K562 (cell line): ENCODE data around the gene IL26. TPM values are rescaled to one million over a fixed set of nuclear protein-coding genes. Genes with fewer than 3 reads are reported as not detected.
A peak's percentile ranks its signal among the peaks of the same experiment; 100 is the strongest.

ENCODE experiments used
- ATAC-seq: fragments of 200-7000 bp; cut with Tn5 transposase; 3 replicates; pipeline ENCODE4 v1.9.1; 2020; ENCODE audit warnings: moderate library complexity
- BruUV-seq: library from RNA; stranded (reverse); fragments of 400-500 nt; replicated peaks from 2 replicates; lab custom pipeline; 2021; lab: Mats Ljungman, UMichigan
- CTCF ChIA-PET: fragments of 300-600 bp; formaldehyde crosslinking; extraction: SDS; loops from one replicate; lab custom pipeline; 2021; ENCODE audit warnings: low intra/inter-chr PET ratio; lab: Yijun Ruan, JAX
- POLR2A ChIA-PET: fragments of 300-600, 350-650 bp; sonication (Branson Sonifier 250); formaldehyde crosslinking; extraction: SDS; loops from one replicate; lab custom pipeline; 2021; ENCODE audit warnings: antibody characterized with exemption, inconsistent platforms; lab: Yijun Ruan, JAX
- DNase-seq, 4 experiments: peaks; one replicate each; pipeline versions ENCODE4 v3.0.0 to v3.0.0-alpha.2; 2011 to 2018; ENCODE audit warnings: low spot score in 3 of 4, mixed read lengths in 3 of 4; ENCODE audit errors: extremely low read depth in 1 of 4
- FAIRE-seq: peaks from 2 replicates; lab custom pipeline; 2011; peaks lifted over from hg19 to GRCh38; lab: Jason Lieb, UNC
- H2AFZ ChIP-seq: 2 replicates; pipeline ENCODE4 v1.6.0; 2011; ENCODE audit warnings: low read depth, low read length, control low read depth, inconsistent platforms
- H3K27ac ChIP-seq: fragments of 200-600 bp; 3 replicates; pipeline ENCODE4 v1.8.0; 2011; ENCODE audit warnings: low read depth, mild to moderate bottlenecking, control low read depth, inconsistent platforms, low read length, moderate library complexity, mixed read lengths; ENCODE audit errors: extremely low read depth
- H3K27me3 ChIP-seq, 2 experiments: fragments of 300-600 bp in 1 of 2; 2 replicates in 1 of 2; 3 replicates in 1 of 2; pipeline versions ENCODE4 v1.6.0 to v1.8.0; 2011; ENCODE audit warnings: inconsistent platforms in 2 of 2, low read length in 2 of 2, mild to moderate bottlenecking in 1 of 2, mixed read lengths in 1 of 2, moderate library complexity in 1 of 2; ENCODE audit not compliant: control insufficient read depth in 2 of 2, insufficient read depth in 2 of 2
- H3K36me3 ChIP-seq: fragments of 300-600 bp; 3 replicates; pipeline ENCODE4 v1.8.0; 2011; ENCODE audit warnings: mild to moderate bottlenecking, low read length, inconsistent platforms; ENCODE audit not compliant: control insufficient read depth, insufficient read depth
- H3K4me1 ChIP-seq, 2 experiments: fragments of 200-600 bp in 1 of 2; replicated peaks in 1 of 2; 2 replicates in 1 of 2; 3 replicates in 1 of 2; pipeline versions ENCODE4 v1.5.1 to v1.8.0; 2011; ENCODE audit warnings: inconsistent platforms in 2 of 2, low read length in 2 of 2, mild to moderate bottlenecking in 1 of 2, mixed read lengths in 1 of 2, moderate library complexity in 1 of 2; ENCODE audit not compliant: control insufficient read depth in 2 of 2, insufficient read depth in 2 of 2
- H3K4me2 ChIP-seq: 2 replicates; pipeline ENCODE4 v1.6.1; 2011; ENCODE audit warnings: low read length, control low read depth, inconsistent platforms, mixed read lengths; ENCODE audit not compliant: insufficient read depth
- H3K4me3 ChIP-seq: fragments of 200-600 bp; sonication (generic), shearing (Covaris generic); 2 replicates; pipeline ENCODE4 v1.5.1; 2016; ENCODE audit warnings: control low read depth, inconsistent platforms
- H3K79me2 ChIP-seq: fragments of 200-600 bp; 3 replicates; pipeline ENCODE4 v1.8.0; 2011; ENCODE audit warnings: low read length, inconsistent platforms; ENCODE audit not compliant: control insufficient read depth, insufficient read depth
- H3K9ac ChIP-seq, 2 experiments: 2 replicates each; pipeline versions ENCODE4 v1.6.0 to v1.6.1; 2011; ENCODE audit warnings: low read depth in 2 of 2, low read length in 2 of 2, control low read depth in 1 of 2, inconsistent platforms in 1 of 2, mild to moderate bottlenecking in 1 of 2, mixed read lengths in 1 of 2; ENCODE audit not compliant: insufficient read depth in 1 of 2
- H3K9me1 ChIP-seq: one replicate; pipeline ENCODE4 v1.6.0; 2011; ENCODE audit warnings: inconsistent platforms, mild to moderate bottlenecking, low read length, moderate library complexity; ENCODE audit not compliant: control insufficient read depth, insufficient read depth
- H3K9me3 ChIP-seq: replicated peaks from 2 replicates; pipeline ENCODE4 v1.5.1; 2011; ENCODE audit warnings: low read depth, low read length, inconsistent platforms; ENCODE audit not compliant: control insufficient read depth, insufficient read depth
- H4K20me1 ChIP-seq: replicated peaks from 2 replicates; pipeline ENCODE4 v1.6.1; 2011; ENCODE audit warnings: low read length, inconsistent platforms, mixed read lengths; ENCODE audit not compliant: control insufficient read depth, insufficient read depth
- CBX8 ChIP-seq: fragments of 200-600 bp; sonication (generic); IDR thresholded peaks from 2 replicates; pipeline ENCODE4 v1.6.1; 2012; ENCODE audit warnings: borderline replicate concordance, mixed run types, low read depth, mild to moderate bottlenecking, moderate library complexity, mixed read lengths, low read length, control low read depth, inconsistent platforms; ENCODE audit not compliant: poor library complexity, severe bottlenecking; ENCODE audit errors: extremely low read depth
- FOXA1 ChIP-seq: fragments of 450-650 bp; IDR thresholded peaks from 2 replicates; pipeline ENCODE4 v1.6.1; 2016; ENCODE audit warnings: mild to moderate bottlenecking, borderline replicate concordance
- ZNF766 ChIP-seq: fragments of 200-800 bp; sonication (Bioruptor generic); conservative IDR thresholded peaks from 2 replicates; pipeline ENCODE4 v1.6.1; 2016; ENCODE audit warnings: missing genetic modification characterization, missing compliant biosample characterization
- whole genome bisulfite sequencing: fragments of 100-300 bp; shearing (Covaris generic); methylation state at CpG from one replicate; pipeline ENCODE4 v1.1.6; 2016; ENCODE audit warnings: low coverage, mixed read lengths; ENCODE audit not compliant: insufficient coverage; ENCODE audit errors: missing lambda C conversion rate; 5-methylcytosine and 5-hydroxymethylcytosine counted together
- in situ Hi-C: fragments of 300-500 bp; cut with MboI; formaldehyde crosslinking; loops from 4 replicates; pipeline ENCODE4 v1.15.0; 2018; ENCODE audit warnings: inconsistent platforms, mixed read lengths
- intact Hi-C: fragments of 100-400 bp; cut with micrococcal nuclease; formaldehyde crosslinking; loops from 2 replicates; pipeline ENCODE4 v1.14.2; 2022
- polyA plus RNA-seq, 8 experiments: library from polyadenylated mRNA; depleted of rRNA in 4 of 8; stranded (reverse) in 5 of 8; unstranded in 3 of 8; fragments of >200 nt; fragmentation: Nextera tagmentation in 2 of 8; fragmentation: Illumina TruSeq in 1 of 8; extraction: Ambion mirVana in 2 of 8; extraction: Trizol in 1 of 8; gene quantifications; 2 replicates each; pipeline versions ENCODE4 v1.2.1 to v1.2.3, GENCODE V29; 2011 to 2014; ENCODE audit warnings: inconsistent platforms in 1 of 8, missing spikeins in 1 of 8
- total RNA-seq, 7 experiments: library from RNA; depleted of rRNA in 6 of 7; stranded (reverse); fragments of >200 nt in 6 of 7; fragmentation: Illumina TruSeq in 2 of 7; extraction: Trizol in 2 of 7; gene quantifications; 2 replicates each; pipeline versions ENCODE4 v1.2.1 to v1.2.3, GENCODE V29; 2011 to 2021; ENCODE audit warnings: low replicate concordance in 1 of 7

Gene IL26
- total and polyA plus RNA-seq, 9 of the 15 experiments (the other 6 are each of a cell fraction or from before 2014, with no cell fraction given): not detected

GRCh38 chr12:68260153-68260552 lies 34.5 kb upstream of the IL26 start:
- ATAC-seq: no peak
- in situ Hi-C loops: no loop called here
- no TSS peak for BruUV-seq

GRCh38 chr12:68259318-68259940 lies 33.8 kb upstream of the IL26 start:
- Histone ChIP-seq H3K27me3 (peaks cover 6 to 14% of the 10 kb centered on the region in 2 experiments; a peak in 3 of 5 replicates), H3K9me1 (no peaks in the 10 kb centered on the region), H3K4me2 (no peak overlapping the region), H3K36me3 (no peaks in the 10 kb centered on the region), H3K79me2 (no peaks in the 10 kb centered on the region), H2AFZ (no peak overlapping the region), H3K9ac (no peak overlapping the region), H3K4me3 (no peak overlapping the region), H3K4me1 (no peaks in the 10 kb centered on the region), H3K9me3 (no peaks in the 10 kb centered on the region)
- no TSS peak for BruUV-seq
- DNase-seq (no peak), ATAC-seq (no peak), FAIRE-seq (no peak)
- in situ Hi-C loops: no loop called here
- POLR2A ChIA-PET: interaction anchor here (1.1 kb wide), 1 partner anchor 14 kb away, joined by 4 read pairs; no protein-coding TSS in a partner anchor
- intact Hi-C loops: no loop called here
- no peak for TF ChIP-seq ZNF766
- TF ChIP-seq, all 486 proteins: peak for 0
- CTCF ChIA-PET: no interaction called here
- 3% methylated on average over 3 of the region's 3 CpGs for WGBS
- Histone ChIP-seq H3K27ac (no peak overlapping the region), H4K20me1 (no peaks in the 10 kb centered on the region)

More at GRCh38 chr12:68260153-68260552, 34.5 kb upstream of the IL26 start:
- no peak overlapping the region for H3K4me2 ChIP-seq
- peaks cover 6 to 14% of the 10 kb centered on the region in 2 experiments; a peak in 3 of 5 replicates for H3K27me3 ChIP-seq
- POLR2A ChIA-PET: interaction anchor here (1.1 kb wide), 1 partner anchor 15 kb away, joined by 4 read pairs; no protein-coding TSS in a partner anchor
- intact Hi-C loops: no loop called here
- no peaks in the 10 kb centered on the region for H3K9me3 ChIP-seq
- DNase-seq (no peak), FAIRE-seq (no peak)
- WGBS: 0% methylated on average over 3 of the region's 3 CpGs
- H3K4me3 ChIP-seq: no peak overlapping the region
- H3K9ac ChIP-seq: no peak overlapping the region
- H2AFZ ChIP-seq: no peak overlapping the region
- CTCF ChIA-PET: no interaction called here
- no peaks in the 10 kb centered on the region for H3K79me2 ChIP-seq
- H3K36me3 ChIP-seq: no peaks in the 10 kb centered on the region
- H3K27ac ChIP-seq: no peak overlapping the region
- H4K20me1 ChIP-seq: no peaks in the 10 kb centered on the region
- no peak for TF ChIP-seq FOXA1
- peak; percentile 58 for TF ChIP-seq CBX8
- no peaks in the 10 kb centered on the region for H3K4me1 ChIP-seq
- no peaks in the 10 kb centered on the region for H3K9me1 ChIP-seq
